ENCODE measurements around the gene CFAP77.

Gene CFAP77

DNA sequence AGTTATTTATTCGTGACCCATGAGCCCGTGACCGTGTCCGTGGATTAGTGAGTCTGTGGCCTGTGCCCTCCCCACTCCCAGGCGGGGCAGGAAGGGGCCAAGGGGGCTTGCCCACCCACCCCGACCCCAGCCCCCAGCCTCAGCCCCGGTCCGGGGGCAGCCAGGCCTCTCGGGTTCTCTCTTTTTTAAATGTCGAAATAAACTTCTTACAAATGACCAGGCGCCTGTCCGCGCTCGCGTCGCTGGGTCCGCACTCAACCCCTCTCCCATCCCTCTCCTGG is 180.0 kb downstream of the CFAP77 start:
- Histone ChIP-seq H3K9me3 (ENCODE audit: low read length) (no peaks in the 10 kb centered on the region), H2AFZ (ENCODE audit: low read depth, low read length) (no peak overlapping the region), H3K36me3 (ENCODE audit: insufficient read depth, low read length) (peaks cover 12% of the 10 kb centered on the region), H3K4me1 (ENCODE audit: insufficient read depth, low read length) (peaks cover 25% of the 10 kb centered on the region), H3K27me3 (ENCODE audit: insufficient read depth, low read length) (peaks cover 68% of the 10 kb centered on the region), H3K4me3 (ENCODE audit: low read length) (no peak overlapping the region)

- no peaks in the 10 kb centered on the region for H3K9me3 ChIP-seq (ENCODE audit: low read length)
- no peak overlapping the region for H3K4me3 ChIP-seq (ENCODE audit: low read length)
- H2AFZ ChIP-seq (ENCODE audit: low read depth, low read length) = no peak overlapping the region
- H3K36me3 ChIP-seq (ENCODE audit: insufficient read depth, low read length) = peaks cover 16% of the 10 kb centered on the region
- H3K4me1 ChIP-seq (ENCODE audit: insufficient read depth, low read length) = peaks cover 25% of the 10 kb centered on the region
- peaks cover 62% of the 10 kb centered on the region for H3K27me3 ChIP-seq (ENCODE audit: insufficient read depth, low read length)
These were observed 180.5 kb downstream of the CFAP77 start for GRCh38 chr9:132590318-132591182.

- peaks cover 25% of the 10 kb centered on the region for H3K4me1 ChIP-seq (ENCODE audit: insufficient read depth, low read length)
- H3K36me3 ChIP-seq (ENCODE audit: insufficient read depth, low read length) = peaks cover 20% of the 10 kb centered on the region
- peaks cover 55% of the 10 kb centered on the region for H3K27me3 ChIP-seq (ENCODE audit: insufficient read depth, low read length)
- H3K9me3 ChIP-seq (ENCODE audit: low read length) = no peaks in the 10 kb centered on the region
- no peak overlapping the region for H2AFZ ChIP-seq (ENCODE audit: low read depth, low read length)
- no peak overlapping the region for H3K4me3 ChIP-seq (ENCODE audit: low read length)
These were observed 181.2 kb downstream of the CFAP77 start for GRCh38 chr9:132591244-132591643.

DNA sequence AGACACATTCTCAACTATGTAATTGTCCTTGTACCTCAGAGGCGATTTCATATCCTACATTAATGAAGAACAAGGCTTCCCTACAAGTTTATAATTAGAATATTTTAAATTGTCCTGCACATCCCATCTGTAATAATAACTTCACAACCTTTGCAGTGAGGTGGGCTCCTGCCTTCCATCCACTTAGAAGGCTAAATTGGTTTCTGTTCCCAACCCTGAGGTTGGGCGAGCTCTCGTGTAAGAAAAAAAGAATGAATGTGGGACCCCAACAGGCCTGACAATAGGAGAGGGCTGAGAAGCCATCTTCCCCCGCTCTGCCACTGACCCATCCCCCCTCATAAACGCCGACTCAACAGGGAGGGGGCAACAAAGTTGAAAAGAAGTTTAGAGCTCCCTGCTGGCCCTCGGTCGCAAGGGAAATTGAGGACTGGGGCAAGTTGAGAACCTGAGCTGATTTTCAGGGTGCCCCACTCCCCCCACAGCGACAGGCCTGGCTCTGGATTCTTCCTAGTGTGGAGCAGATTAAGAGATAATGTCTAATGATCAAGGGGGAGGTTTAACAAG is 181.8 kb downstream of the CFAP77 start:
- H3K27me3 ChIP-seq (ENCODE audit: insufficient read depth, low read length) = peaks cover 49% of the 10 kb centered on the region
- no peaks in the 10 kb centered on the region for H3K9me3 ChIP-seq (ENCODE audit: low read length)
- H2AFZ ChIP-seq (ENCODE audit: low read depth, low read length) = no peak overlapping the region
- H3K36me3 ChIP-seq (ENCODE audit: insufficient read depth, low read length) = peaks cover 22% of the 10 kb centered on the region
- peaks cover 23% of the 10 kb centered on the region for H3K4me1 ChIP-seq (ENCODE audit: insufficient read depth, low read length)
- H3K4me3 ChIP-seq (ENCODE audit: low read length) = no peak overlapping the region

DNA sequence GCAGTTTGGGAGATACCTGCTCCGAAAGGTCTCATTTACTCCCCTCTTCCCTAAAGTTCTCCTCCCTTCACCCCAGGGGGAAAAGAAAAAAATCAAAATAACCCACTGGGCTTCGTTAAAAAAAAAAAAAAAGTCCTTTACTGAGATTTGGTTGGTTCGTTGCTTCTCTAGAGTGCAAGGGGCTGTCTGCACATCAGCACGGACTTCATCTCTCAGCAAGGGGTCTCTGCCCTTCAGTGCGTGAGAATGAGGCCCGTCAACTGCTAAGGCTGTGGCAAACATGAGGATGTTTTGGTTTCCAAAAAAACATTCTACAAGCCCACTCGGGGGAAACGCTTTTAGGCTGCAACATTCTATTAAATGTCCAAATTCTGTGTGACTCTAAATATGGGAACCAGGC is 182.4 kb downstream of the CFAP77 start:
- Histone ChIP-seq H3K27me3 (ENCODE audit: insufficient read depth, low read length) (peaks cover 43% of the 10 kb centered on the region), H3K4me1 (ENCODE audit: insufficient read depth, low read length) (peaks cover 23% of the 10 kb centered on the region), H3K36me3 (ENCODE audit: insufficient read depth, low read length) (peaks cover 22% of the 10 kb centered on the region), H3K9me3 (ENCODE audit: low read length) (no peaks in the 10 kb centered on the region), H3K4me3 (ENCODE audit: low read length) (no peak overlapping the region), H2AFZ (ENCODE audit: low read depth, low read length) (no peak overlapping the region)

DNA sequence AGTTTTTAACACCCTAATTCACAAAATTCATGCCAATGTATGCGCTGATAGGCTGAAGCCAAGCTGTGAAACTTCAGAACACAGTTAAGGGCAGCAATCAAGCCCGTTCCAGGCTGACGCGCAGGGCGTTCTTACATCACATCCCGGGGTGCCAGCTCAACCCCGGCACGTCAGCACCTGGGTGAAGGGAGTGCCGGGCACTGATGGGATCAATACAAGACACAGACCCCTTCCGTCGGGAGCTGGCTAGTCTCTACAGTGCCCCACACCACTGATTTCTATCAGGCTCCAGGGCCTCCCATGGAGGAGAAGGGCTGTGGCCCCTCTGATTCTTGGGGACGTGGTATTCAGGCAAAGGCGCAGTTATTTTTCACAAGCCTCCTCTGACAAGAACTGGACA is 184.4 kb downstream of the CFAP77 start:
- Histone ChIP-seq H3K4me1 (ENCODE audit: insufficient read depth, low read length) (peaks cover 23% of the 10 kb centered on the region), H2AFZ (ENCODE audit: low read depth, low read length) (no peak overlapping the region), H3K9me3 (ENCODE audit: low read length) (no peaks in the 10 kb centered on the region), H3K36me3 (ENCODE audit: insufficient read depth, low read length) (peaks cover 30% of the 10 kb centered on the region), H3K4me3 (ENCODE audit: low read length) (no peak overlapping the region), H3K27me3 (ENCODE audit: insufficient read depth, low read length) (peaks cover 23% of the 10 kb centered on the region)

DNA sequence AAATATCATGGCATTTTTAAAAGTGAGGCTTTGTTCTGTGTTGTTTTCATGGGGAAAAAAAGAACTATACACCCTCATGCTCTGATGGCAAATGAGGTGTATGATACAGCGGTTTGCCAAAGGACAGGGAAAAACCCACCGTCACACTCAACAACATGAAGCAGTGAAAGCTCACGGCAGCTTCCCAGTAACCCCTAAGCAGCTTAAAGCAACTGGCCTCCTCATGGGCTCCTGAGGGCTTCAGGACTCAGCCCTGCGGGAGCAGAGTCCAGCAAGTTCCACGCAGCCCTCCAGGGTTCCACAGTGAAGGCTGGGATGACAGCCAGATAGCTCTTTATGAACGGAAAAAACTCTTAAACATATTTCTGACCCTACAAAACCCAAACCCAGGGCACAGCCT is 185.3 kb downstream of the CFAP77 start:
- Histone ChIP-seq H3K36me3 (ENCODE audit: insufficient read depth, low read length) (peaks cover 34% of the 10 kb centered on the region), H3K4me3 (ENCODE audit: low read length) (no peak overlapping the region), H3K4me1 (ENCODE audit: insufficient read depth, low read length) (peaks cover 20% of the 10 kb centered on the region), H3K27me3 (ENCODE audit: insufficient read depth, low read length) (peaks cover 15% of the 10 kb centered on the region), H3K9me3 (ENCODE audit: low read length) (no peaks in the 10 kb centered on the region), H2AFZ (ENCODE audit: low read depth, low read length) (no peak overlapping the region)

GRCh38 chr9:132596200-132596599 is 186.2 kb downstream of the CFAP77 start:
- H3K36me3 ChIP-seq (ENCODE audit: insufficient read depth, low read length) = peaks cover 39% of the 10 kb centered on the region
- peaks cover 14% of the 10 kb centered on the region for H3K4me1 ChIP-seq (ENCODE audit: insufficient read depth, low read length)
- H3K9me3 ChIP-seq (ENCODE audit: low read length) = no peaks in the 10 kb centered on the region
- no peak overlapping the region for H2AFZ ChIP-seq (ENCODE audit: low read depth, low read length)
- peaks cover 8% of the 10 kb centered on the region for H3K27me3 ChIP-seq (ENCODE audit: insufficient read depth, low read length)
- no peak overlapping the region for H3K4me3 ChIP-seq (ENCODE audit: low read length)

DNA sequence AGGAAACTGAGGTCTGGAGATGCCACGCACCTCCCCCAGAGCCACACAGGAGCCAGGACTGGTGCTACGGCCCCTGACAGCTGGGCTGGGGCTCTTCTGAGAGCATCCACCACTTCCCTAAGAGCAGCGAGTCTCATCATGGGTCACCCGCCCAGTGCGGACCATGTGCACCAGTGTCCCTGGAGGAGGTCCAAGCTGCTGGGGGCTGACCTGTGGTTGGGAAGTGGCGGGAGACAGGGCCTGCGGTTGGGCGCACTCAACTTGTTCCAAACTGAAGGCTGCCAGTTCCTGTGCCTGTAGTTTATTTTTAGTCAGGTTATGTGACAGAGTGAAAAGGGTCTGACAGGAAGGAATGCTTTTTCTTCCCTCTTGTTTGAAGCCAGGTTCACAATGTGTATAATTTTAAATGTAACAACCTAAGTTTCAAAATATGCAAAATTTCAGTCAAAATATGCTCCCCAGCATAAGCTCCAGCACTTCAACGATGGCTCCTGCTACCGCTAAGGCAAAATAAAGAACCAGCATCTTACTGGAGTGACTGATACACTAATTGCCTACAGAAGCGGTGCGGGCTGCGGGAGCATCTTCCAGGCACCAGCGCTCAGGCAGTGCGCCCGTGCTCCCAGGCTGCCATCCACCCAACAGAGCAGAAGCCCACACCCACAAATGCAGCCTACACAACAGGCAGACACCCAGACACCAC is 187.2 kb downstream of the CFAP77 start:
- no peaks in the 10 kb centered on the region for H3K27me3 ChIP-seq (ENCODE audit: insufficient read depth, low read length)
- peaks cover 4% of the 10 kb centered on the region for H3K4me1 ChIP-seq (ENCODE audit: insufficient read depth, low read length)
- H3K36me3 ChIP-seq (ENCODE audit: insufficient read depth, low read length) = peaks cover 40% of the 10 kb centered on the region

GRCh38 chr9:132600326-132600984 is 190.4 kb downstream of the CFAP77 start:
- Histone ChIP-seq H3K4me3 (ENCODE audit: low read length) (no peak overlapping the region), H3K9me3 (ENCODE audit: low read length) (no peaks in the 10 kb centered on the region), H2AFZ (ENCODE audit: low read depth, low read length) (no peak overlapping the region), H3K36me3 (ENCODE audit: insufficient read depth, low read length) (peaks cover 38% of the 10 kb centered on the region), H3K27me3 (ENCODE audit: insufficient read depth, low read length) (no peaks in the 10 kb centered on the region), H3K4me1 (ENCODE audit: insufficient read depth, low read length) (no peaks in the 10 kb centered on the region)

More for the DNA sequence above, 187.2 kb downstream of the CFAP77 start:
- Histone ChIP-seq H3K9me3 (ENCODE audit: low read length) (no peaks in the 10 kb centered on the region), H2AFZ (ENCODE audit: low read depth, low read length) (no peak overlapping the region), H3K4me3 (ENCODE audit: low read length) (no peak overlapping the region)

DNA sequence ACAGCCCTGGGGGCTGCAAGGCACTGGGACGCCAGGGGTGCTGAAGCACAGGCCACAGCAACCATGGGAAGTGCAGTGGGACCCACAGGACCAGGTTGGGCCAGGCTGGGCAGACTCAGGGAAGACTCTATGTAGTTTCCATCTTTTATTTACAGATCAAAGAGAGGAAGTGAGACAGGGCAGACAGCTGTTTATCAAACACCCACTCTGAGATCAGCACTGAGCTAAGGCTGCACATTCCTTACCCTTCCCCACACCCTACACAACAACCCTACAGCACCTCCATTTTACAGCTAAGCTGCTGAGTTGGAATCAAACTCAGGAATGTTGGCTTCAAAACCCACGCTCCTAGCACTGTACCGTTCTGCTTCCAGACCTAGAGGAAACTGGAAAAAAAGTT is 192.2 kb downstream of the CFAP77 start:
- no peaks in the 10 kb centered on the region for H3K4me1 ChIP-seq (ENCODE audit: insufficient read depth, low read length)
- H3K36me3 ChIP-seq (ENCODE audit: insufficient read depth, low read length) = peaks cover 43% of the 10 kb centered on the region

GRCh38 chr9:132605387-132605786 is 195.4 kb downstream of the CFAP77 start:
- Histone ChIP-seq H2AFZ (ENCODE audit: low read depth, low read length) (no peak overlapping the region), H3K27me3 (ENCODE audit: insufficient read depth, low read length) (no peaks in the 10 kb centered on the region), H3K4me3 (ENCODE audit: low read length) (no peak overlapping the region), H3K36me3 (ENCODE audit: insufficient read depth, low read length) (peaks cover 33% of the 10 kb centered on the region), H3K9me3 (ENCODE audit: low read length) (no peaks in the 10 kb centered on the region), H3K4me1 (ENCODE audit: insufficient read depth, low read length) (no peaks in the 10 kb centered on the region)

More for the DNA sequence above, 192.2 kb downstream of the CFAP77 start:
- H3K27me3 ChIP-seq (ENCODE audit: insufficient read depth, low read length) = no peaks in the 10 kb centered on the region
- no peak overlapping the region for H3K4me3 ChIP-seq (ENCODE audit: low read length)
- H2AFZ ChIP-seq (ENCODE audit: low read depth, low read length) = no peak overlapping the region
- H3K9me3 ChIP-seq (ENCODE audit: low read length) = no peaks in the 10 kb centered on the region

- H2AFZ ChIP-seq (ENCODE audit: low read depth, low read length) = no peak overlapping the region
- peaks cover 37% of the 10 kb centered on the region for H3K36me3 ChIP-seq (ENCODE audit: insufficient read depth, low read length)
- no peak overlapping the region for H3K4me3 ChIP-seq (ENCODE audit: low read length)
- no peaks in the 10 kb centered on the region for H3K4me1 ChIP-seq (ENCODE audit: insufficient read depth, low read length)
- no peaks in the 10 kb centered on the region for H3K27me3 ChIP-seq (ENCODE audit: insufficient read depth, low read length)
- no peaks in the 10 kb centered on the region for H3K9me3 ChIP-seq (ENCODE audit: low read length)
These were observed 196.1 kb downstream of the CFAP77 start for GRCh38 chr9:132606066-132606465.
